ENCODE measurements around the gene METTL1.

Gene METTL1

GRCh38 chr12:57811028-57811755 lies 39.3 kb upstream of the METTL1 start:
- no peaks in the 10 kb centered on the region for H3K27me3 ChIP-seq
- no peaks in the 10 kb centered on the region for H3K9me3 ChIP-seq
- intact Hi-C loops (cut with DNase I; ENCODE audit: low total_unique reads): no loop called here
- peak in 1 of 2 donors; percentile 31 for DNase-seq
- H3K27ac ChIP-seq: no peak overlapping the region
- no peak for TF ChIP-seq CTCF (IDR thresholded peaks at IDR 0.05)
- peaks cover 0 to 29% (median 15%) of the 10 kb centered on the region in 4 donors for H3K4me1 ChIP-seq
- peaks cover 10 to 74% (median 48%) of the 10 kb centered on the region in 3 donors for H3K36me3 ChIP-seq
- no peak overlapping the region for H3K4me3 ChIP-seq

DNA sequence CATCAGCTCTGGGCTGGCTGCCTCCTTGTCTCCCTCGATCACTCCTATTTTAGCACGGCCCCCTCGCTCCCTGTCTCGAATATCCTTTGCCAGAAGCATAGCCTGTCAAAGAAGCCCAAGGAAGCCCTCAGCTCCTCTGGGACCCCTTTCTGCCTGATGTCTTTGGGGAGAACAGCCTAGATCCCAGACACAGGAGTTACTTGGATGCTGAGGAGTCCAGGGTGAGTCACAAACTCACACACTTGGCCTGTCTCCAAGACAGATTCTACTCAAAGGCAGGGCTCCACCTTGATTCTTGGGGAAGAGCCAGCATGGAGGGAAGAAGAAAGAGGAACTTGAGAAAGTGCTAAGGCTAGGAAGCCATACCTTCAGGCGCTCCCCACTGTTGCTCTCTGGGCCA lies 38.5 kb upstream of the METTL1 start:
- Histone ChIP-seq H3K27me3 (no peaks in the 10 kb centered on the region), H3K9me3 (no peaks in the 10 kb centered on the region), H3K36me3 (peaks cover 10 to 79% (median 50%) of the 10 kb centered on the region in 3 donors), H3K4me1 (peaks cover 0 to 21% (median 13%) of the 10 kb centered on the region in 4 donors), H3K27ac (no peak overlapping the region), H3K4me3 (no peak overlapping the region)
- no peak for TF ChIP-seq CTCF (IDR thresholded peaks at IDR 0.05)
- no peak for DNase-seq
- intact Hi-C loops (cut with DNase I; ENCODE audit: low total_unique reads): no loop called here

GRCh38 chr12:57809425-57809824 lies 37.5 kb upstream of the METTL1 start:
- Histone ChIP-seq H3K36me3 (peaks cover 10 to 84% (median 50%) of the 10 kb centered on the region in 3 donors), H3K27ac (no peak overlapping the region), H3K4me1 (peaks cover 0 to 11% (median 7%) of the 10 kb centered on the region in 4 donors), H3K4me3 (no peak overlapping the region), H3K9me3 (no peaks in the 10 kb centered on the region), H3K27me3 (no peaks in the 10 kb centered on the region)
- intact Hi-C loops (cut with DNase I; ENCODE audit: low total_unique reads): no loop called here
- no peak for TF ChIP-seq CTCF (IDR thresholded peaks at IDR 0.05)
- DNase-seq: no peak

DNA sequence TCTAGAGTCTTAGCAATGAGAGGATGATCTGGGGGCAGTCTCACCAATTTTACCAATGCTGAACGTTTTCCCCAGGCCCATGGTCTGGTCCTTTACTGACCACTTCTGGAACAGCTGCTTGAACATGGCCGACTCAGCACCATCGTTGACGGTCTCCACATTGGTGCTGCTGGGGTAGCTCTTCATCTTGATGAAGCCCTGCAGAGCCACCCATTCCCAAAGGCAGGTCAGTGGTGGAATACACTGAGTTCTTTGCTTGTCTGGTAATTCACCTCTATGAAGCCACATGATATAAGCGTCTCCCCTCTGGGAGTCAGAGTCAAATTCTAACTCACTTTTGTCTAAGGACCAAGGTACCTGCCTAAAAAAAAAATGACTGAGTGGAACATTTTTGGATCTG lies 36.4 kb upstream of the METTL1 start:
- no peak for TF ChIP-seq CTCF (IDR thresholded peaks at IDR 0.05)
- Histone ChIP-seq H3K4me3 (no peak overlapping the region), H3K4me1 (peaks cover 0 to 5% (median 3%) of the 10 kb centered on the region in 4 donors), H3K9me3 (no peaks in the 10 kb centered on the region), H3K27ac (no peak overlapping the region), H3K27me3 (no peaks in the 10 kb centered on the region), H3K36me3 (peaks cover 13 to 81% (median 50%) of the 10 kb centered on the region in 3 donors)
- intact Hi-C loops (cut with DNase I; ENCODE audit: low total_unique reads): no loop called here
- no peak for DNase-seq

- Histone ChIP-seq H3K27ac (no peak overlapping the region), H3K4me1 (peaks cover 0 to 6% (median 4%) of the 10 kb centered on the region in 4 donors), H3K36me3 (peaks cover 19 to 79% (median 51%) of the 10 kb centered on the region in 3 donors), H3K9me3 (no peaks in the 10 kb centered on the region), H3K4me3 (no peak overlapping the region), H3K27me3 (no peaks in the 10 kb centered on the region)
- DNase-seq: no peak
- no peak for TF ChIP-seq CTCF (IDR thresholded peaks at IDR 0.05)
- intact Hi-C loops (cut with DNase I; ENCODE audit: low total_unique reads): no loop called here
These were observed 35.4 kb upstream of the METTL1 start for GRCh38 chr12:57807285-57807684.
